Measurements from ENCODE around the gene SLC4A9.

The SLC4A9 gene, protein sequence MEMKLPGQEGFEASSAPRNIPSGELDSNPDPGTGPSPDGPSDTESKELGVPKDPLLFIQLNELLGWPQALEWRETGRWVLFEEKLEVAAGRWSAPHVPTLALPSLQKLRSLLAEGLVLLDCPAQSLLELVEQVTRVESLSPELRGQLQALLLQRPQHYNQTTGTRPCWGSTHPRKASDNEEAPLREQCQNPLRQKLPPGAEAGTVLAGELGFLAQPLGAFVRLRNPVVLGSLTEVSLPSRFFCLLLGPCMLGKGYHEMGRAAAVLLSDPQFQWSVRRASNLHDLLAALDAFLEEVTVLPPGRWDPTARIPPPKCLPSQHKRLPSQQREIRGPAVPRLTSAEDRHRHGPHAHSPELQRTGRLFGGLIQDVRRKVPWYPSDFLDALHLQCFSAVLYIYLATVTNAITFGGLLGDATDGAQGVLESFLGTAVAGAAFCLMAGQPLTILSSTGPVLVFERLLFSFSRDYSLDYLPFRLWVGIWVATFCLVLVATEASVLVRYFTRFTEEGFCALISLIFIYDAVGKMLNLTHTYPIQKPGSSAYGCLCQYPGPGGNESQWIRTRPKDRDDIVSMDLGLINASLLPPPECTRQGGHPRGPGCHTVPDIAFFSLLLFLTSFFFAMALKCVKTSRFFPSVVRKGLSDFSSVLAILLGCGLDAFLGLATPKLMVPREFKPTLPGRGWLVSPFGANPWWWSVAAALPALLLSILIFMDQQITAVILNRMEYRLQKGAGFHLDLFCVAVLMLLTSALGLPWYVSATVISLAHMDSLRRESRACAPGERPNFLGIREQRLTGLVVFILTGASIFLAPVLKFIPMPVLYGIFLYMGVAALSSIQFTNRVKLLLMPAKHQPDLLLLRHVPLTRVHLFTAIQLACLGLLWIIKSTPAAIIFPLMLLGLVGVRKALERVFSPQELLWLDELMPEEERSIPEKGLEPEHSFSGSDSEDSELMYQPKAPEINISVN

DNA sequence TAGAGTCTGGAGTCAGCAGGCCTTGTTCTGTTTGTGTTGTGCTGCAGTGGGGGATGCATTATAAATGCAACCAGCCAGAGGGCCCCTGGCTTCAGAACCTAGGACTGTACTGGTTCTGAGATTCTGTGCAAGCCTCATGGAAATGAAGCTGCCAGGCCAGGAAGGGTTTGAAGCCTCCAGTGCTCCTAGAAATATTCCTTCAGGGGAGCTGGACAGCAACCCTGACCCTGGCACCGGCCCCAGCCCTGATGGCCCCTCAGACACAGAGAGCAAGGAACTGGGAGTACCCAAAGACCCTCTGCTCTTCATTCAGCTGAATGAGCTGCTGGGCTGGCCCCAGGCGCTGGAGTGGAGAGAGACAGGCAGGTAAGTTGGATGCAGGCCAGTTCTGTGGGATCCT, at the start of gene SLC4A9:
Gene SLC4A9, plus strand, starts transcription at position 94 of the 400 bp plus-strand sequence. Its CDS starts 43 bp downstream, at position 137.
- no peak for DNase-seq (ENCODE audit: insufficient read length, low spot score)
- FAIRE-seq: no peak

GRCh38 chr5:140310434-140310833, 49.6 kb upstream of the SLC4A9 start:
- FAIRE-seq: no peak
- no peak for DNase-seq (ENCODE audit: insufficient read length, low spot score)

DNA sequence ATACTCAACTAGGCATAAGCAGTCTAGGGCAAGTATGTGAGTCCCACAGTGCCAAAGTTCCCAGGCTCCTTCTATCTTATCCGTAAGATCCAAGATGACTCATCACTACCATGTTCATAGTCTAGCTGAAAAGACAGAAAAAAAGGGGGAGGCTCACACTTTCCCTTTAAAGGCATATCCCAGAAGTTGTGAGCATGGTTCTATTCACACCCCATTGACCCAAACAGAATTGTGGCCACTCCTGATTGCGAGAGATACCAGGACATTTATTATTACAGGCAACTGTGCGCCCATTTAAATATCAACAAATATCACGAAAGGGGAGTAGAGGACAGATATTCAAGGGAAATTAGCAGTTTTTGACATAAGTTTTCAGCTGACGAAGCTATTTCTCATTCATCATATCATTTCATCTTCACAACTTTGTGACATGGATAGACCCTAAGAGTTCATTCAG, 49.0 kb upstream of the SLC4A9 start:
- FAIRE-seq (no peak), DNase-seq (ENCODE audit: insufficient read length, low spot score) (no peak)

- no peak for FAIRE-seq
- DNase-seq (ENCODE audit: insufficient read length, low spot score): no peak
Measured at GRCh38 chr5:140312067-140312790, 47.8 kb upstream of the SLC4A9 start.

DNA sequence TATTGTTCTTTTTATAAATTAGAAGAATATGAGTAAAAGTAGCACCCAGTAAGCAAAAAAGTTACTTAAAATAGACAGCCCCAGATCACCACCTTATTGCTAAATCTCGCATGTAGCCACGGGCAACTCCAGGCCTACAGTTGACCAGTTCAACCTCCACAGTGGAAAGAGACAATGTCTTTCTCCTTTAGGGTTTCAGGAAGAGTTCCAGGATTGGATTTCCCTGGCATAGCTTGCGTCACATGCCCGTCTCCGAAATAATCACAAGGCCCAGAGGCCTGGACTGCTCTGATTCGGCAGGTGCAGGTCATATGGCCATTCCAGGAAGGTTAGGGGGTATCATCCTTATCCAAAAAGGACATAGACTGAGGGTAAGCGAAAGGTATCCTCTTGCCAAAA, 47.2 kb upstream of the SLC4A9 start:
- no peak for FAIRE-seq
- DNase-seq (ENCODE audit: insufficient read length, low spot score): no peak

DNA sequence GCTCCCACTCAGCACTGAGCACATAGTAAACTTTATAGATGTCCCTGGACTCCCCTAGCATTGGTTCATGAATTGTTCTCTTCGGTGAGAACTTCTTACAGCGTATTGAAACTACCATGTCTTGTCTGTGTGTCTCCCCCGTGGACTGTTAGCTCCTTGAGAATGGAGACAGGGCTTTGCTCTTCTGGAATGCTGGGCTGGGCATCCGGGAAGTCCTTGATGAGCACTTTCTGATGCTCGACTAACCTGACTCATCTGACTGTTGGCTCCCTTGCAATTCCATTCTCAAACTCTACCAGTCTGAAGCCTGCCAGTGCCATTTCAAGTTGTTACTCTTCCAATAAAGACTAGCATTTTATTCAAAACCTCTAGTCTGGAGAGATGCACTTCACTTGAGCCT, 42.1 kb upstream of the SLC4A9 start:
- DNase-seq (ENCODE audit: insufficient read length, low spot score) (no peak), FAIRE-seq (no peak)

- no peak for DNase-seq (ENCODE audit: insufficient read length, low spot score)
- FAIRE-seq: no peak
Measured at GRCh38 chr5:140318792-140319191, 41.2 kb upstream of the SLC4A9 start.

DNA sequence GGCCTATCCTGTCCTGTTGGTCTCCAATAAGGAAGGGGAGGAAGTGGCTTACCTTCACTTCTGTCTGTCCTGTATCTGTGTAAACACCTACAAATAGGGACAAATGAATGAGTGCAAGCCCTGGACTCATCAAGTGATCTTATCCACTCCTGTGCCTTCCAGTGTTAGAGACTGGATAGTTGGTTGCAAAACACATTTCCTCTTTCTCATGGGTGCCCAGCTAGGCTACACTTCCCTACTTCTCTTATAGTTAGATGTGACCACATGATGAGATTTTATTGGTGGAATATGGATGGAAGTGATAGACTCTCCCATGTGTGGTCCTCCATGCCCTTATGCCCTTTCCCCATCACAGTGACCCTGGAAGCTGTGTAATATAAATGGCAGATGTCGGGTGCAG, 40.2 kb upstream of the SLC4A9 start:
- FAIRE-seq: no peak
- no peak for DNase-seq (ENCODE audit: insufficient read length, low spot score)

DNA sequence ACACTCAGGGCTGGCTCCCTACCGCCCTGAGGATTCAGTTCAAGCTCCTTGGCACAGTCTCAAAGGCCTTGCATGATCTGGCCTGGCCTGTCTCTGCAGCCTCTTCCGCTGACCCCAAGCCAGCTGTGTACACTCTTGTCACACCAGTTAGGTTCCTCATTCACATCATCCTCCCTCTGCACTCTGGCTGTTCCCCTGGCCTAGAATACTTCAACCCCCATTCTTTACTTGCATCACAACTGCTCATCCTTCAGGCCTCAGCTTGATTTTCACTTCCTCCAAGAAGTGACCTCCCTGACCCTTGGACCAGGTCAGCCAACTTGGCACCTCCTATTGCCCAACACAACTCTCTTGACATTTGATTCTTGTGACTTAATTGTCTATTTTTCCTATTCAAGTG, 38.2 kb upstream of the SLC4A9 start:
- DNase-seq (ENCODE audit: insufficient read length, low spot score) (no peak), FAIRE-seq (no peak)

DNA sequence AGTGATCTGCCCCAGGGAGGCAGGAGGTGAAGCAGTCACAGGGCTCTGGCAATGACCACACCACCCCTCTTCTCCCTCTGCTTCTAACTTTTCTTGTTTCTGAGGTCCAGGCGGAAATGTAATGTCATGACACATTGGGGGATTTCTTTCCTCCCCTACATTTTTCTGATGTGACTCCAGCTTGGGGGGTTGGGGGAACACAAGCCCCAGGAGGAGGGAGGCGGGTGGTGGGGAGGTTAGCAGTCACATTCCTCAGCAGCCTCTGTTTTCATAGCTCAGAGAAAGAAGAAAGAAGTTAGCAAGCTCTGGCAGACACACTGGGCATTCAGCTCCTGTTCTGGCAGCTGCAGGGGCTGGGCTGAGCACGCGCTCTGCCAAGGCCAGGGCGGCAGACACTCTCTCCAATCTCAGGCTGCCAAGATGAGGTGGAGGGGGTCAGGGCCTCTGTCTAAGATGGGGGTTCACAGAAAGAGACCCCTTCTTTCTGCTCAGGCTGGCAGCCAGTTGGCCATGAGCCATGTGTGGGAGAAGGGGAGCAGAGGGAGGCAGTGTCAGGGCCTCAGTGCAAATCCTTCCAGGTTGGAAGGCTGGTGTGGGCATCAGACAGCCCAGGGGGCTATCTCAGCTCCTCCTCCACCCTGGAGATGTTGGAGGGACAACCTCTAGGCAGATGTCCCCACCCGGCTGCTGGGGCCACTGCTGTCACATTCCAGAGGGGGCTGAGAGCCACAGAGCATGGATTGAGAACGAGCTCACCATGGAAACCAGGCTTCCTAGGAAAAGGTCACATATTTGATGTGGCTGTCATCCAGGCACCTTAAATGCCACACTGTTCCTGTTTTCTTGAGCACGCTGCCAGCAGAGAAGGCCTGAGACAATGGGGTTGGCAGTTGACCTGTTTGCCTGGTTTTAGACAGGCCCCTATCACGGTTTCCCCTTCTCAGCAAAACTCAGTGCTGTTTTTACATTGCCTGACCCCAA, 37.0 kb upstream of the SLC4A9 start:
- no peak for DNase-seq (ENCODE audit: insufficient read length, low spot score)
- no peak for FAIRE-seq

- no peak for FAIRE-seq
- no peak for DNase-seq (ENCODE audit: insufficient read length, low spot score)
Measured at GRCh38 chr5:140324041-140324600, 35.9 kb upstream of the SLC4A9 start.

DNA sequence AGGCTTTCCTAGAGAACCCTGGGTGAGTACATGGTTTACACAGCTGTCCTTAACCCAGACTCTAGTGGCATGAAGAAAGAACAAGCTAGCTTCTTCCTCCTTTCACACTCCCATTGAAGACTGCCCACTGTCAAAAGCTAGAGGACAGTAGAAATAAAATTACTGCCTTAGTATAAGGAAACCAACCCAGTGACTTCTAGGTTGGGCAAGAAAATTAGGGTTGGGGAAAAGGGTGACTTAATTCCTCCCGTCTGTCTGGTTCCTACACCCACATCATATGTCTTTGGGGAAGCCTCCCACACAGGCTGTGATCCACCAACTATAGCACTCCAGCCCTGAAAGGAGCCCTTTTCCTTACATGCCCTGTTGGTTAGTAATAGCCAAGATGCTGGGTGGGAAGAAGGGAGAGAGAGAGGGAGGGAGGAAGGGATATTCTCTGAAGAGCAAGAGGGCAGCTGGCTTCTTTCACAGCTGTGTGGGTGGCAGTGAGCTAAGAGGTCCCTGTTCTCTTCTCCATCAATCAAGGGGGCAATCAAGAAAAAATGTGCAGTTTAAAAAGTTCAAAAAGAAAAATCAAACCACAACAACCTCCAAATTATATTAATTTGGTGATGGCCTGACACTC, 35.3 kb upstream of the SLC4A9 start:
- no peak for FAIRE-seq

GRCh38 chr5:140325486-140325885, 34.5 kb upstream of the SLC4A9 start:
- FAIRE-seq: no peak
- DNase-seq (ENCODE audit: insufficient read length, low spot score): no peak

More for the DNA sequence above, 35.3 kb upstream of the SLC4A9 start:
- no peak for DNase-seq (ENCODE audit: insufficient read length, low spot score)

DNA sequence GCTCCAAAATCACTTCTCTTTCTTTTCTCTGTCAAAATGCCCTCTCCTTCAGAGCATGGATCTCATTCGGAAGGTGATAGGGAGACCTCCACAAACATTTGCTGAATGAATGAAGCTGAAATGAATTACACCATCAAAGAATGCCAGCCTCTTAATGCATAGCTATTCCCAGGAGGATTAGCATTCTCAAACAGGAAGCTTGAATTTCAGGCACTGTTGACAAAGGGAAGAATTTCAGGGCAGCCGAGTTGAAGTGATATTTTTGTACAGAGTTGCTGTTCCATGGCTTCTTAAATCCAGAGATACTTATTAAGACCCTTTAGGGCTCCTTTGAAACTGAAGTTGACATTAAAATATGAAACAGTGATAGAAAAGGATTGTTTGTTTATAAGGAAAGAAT, 32.4 kb upstream of the SLC4A9 start:
- DNase-seq (ENCODE audit: insufficient read length, low spot score) (no peak), FAIRE-seq (no peak)

- no peak for DNase-seq (ENCODE audit: insufficient read length, low spot score)
- no peak for FAIRE-seq
Measured at GRCh38 chr5:140328036-140328764, 31.8 kb upstream of the SLC4A9 start.

DNA sequence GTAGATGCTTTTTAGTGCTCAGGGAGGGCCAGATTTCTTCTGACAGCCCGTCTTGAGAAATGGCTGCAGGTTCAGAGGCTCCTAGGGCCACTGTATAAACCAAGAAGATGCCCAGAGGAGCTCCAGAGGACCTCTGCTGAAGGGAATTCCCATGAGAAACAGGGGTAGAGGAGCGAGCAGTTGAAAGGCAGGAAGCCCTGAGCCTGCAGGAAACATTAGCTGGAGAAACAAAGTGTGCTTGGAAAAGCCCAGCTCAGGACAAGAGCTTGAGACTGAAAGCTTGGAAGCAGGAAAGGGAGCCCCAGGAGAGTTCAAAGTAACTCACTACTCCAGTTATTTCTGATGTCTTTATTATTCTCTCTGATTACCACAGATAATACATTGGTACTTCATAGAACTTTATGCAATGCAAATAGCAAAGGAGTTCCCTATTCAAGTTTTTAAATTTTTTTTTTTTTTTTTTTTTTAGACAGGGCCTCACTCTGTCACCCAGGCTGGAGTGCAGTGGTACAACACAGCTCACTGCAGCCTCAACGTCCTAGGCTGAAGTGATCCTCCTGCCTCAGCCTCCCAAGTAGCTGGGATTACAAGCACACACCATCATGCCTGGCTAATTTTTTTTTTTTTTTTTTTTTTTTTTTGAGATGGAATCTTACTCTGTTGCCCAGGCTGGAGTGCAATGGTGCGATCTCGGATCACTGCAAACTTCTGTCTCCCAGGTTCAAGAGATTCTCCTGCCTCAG, 30.1 kb upstream of the SLC4A9 start:
- FAIRE-seq: no peak
- no peak for DNase-seq (ENCODE audit: insufficient read length, low spot score)

DNA sequence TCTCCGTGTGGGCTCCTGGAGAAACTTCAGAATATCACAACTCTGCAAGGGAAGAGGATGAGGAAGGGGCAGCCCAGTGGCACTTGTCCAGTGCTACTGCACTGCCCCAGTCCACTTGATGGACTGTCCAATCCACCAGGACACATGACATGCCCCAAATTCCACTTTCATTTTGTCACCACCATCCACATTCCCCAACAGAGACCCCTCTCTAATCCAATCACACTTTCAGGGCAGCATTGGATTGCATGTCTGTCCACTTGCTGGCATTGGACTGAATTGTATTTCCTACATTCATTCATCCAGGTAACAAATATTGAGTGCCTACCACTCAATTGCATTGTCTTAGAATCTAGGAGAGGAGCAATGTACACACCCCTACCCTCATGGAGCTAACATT, 28.4 kb upstream of the SLC4A9 start:
- FAIRE-seq (no peak), DNase-seq (ENCODE audit: insufficient read length, low spot score) (no peak)

DNA sequence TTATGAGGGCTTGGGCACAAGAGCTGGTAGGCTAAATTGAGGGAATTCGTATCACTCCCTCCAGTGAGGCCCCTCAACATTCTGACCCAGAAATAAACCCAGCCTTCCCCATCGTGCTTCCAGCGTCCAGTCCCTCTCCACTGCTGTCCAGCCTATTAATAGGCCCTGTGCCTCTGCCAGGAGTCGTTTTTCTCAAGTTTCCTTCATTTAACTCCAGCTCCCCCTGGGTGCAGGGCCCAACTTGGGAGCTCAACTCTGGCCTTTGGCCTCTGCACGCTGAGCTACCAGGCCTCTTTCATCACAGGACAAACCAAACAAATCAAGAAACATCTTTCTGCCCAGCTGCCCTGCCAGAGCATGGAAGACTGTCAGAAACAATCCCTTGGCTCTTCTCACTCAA, 23.6 kb upstream of the SLC4A9 start:
- FAIRE-seq: no peak
- DNase-seq (ENCODE audit: insufficient read length, low spot score): no peak

Data from GM19239 (cell line).